AG09319 (cell line): ENCODE results near the gene LLGL2.

Experiments used
- DNase-seq: peaks from one replicate; pipeline ENCODE4 v3.0.0-alpha.2; 2010; ENCODE audit warnings: low read depth; ENCODE audit errors: extremely low read depth
- TF ChIP-seq, protein P1 (sequence below): IDR thresholded peaks from 2 replicates; pipeline ENCODE4 v1.5.1; 2011; ENCODE audit warnings: low read depth, mild to moderate bottlenecking, inconsistent platforms, low read length, moderate library complexity

LLGL2 gene

DNA sequence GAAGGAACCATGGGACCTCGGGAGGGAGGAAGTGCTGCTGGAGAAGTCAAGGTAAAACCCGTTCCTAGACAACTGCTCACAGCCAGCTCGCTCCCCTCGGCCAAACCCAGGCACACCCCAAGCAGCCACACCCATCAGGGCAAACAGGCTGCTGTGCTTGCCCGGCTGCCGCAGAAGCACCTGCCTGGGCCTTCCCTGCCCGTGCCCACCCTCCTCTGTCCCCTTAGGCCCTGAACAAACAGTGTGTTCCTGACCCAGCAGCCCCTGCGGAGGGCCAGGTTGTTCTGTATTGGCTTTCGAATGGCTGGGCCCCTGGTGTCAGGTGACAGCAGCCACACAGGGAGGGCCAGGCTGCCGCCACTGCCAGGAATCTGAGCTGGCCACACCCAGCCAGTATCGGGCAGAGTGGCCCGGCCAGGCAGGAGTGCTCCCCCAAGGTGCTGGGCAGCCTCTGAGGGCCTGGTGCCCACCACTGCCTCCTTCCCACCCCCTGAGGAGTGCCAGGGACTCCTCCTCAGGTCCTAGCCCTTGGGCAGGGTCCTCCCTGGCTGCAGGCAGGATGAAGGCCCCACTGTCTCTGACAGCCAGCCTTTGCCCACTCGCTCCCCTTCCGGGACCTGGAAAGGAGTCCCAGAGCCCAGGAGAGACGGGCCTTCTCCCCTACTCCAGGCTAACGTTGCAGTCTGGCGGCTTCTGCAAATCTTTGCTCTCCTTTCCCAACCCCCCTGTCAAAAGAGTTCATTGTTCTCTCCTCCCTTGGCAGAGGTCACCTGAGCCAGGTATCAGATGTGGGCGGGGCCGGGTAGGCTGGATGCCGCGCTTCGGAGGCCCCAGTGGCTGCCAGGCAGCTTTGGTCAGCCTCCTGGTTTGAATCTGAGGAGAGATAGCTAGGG, 24.0 kb downstream of the LLGL2 start:
- DNase-seq, result no peak
- TF ChIP-seq, protein P1, sequence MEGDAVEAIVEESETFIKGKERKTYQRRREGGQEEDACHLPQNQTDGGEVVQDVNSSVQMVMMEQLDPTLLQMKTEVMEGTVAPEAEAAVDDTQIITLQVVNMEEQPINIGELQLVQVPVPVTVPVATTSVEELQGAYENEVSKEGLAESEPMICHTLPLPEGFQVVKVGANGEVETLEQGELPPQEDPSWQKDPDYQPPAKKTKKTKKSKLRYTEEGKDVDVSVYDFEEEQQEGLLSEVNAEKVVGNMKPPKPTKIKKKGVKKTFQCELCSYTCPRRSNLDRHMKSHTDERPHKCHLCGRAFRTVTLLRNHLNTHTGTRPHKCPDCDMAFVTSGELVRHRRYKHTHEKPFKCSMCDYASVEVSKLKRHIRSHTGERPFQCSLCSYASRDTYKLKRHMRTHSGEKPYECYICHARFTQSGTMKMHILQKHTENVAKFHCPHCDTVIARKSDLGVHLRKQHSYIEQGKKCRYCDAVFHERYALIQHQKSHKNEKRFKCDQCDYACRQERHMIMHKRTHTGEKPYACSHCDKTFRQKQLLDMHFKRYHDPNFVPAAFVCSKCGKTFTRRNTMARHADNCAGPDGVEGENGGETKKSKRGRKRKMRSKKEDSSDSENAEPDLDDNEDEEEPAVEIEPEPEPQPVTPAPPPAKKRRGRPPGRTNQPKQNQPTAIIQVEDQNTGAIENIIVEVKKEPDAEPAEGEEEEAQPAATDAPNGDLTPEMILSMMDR, result no peak

DNA sequence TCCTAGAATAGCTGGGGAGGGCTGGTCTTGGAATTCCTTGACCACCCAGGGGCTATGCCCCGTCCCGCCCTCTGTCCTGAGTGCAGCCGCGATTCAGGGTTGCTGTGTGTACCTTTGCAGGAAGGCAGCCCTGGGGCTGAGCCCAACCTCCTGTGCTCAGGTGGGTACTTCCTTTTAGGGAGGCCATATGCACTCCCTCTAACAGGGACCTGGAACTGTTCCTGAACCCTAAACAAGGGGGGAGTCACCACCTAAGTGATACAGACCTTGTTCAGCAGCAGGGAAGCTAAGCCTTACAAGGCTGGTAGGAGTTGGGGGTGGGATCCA, 24.6 kb downstream of the LLGL2 start:
- TF ChIP-seq, protein P1, result no peak
- DNase-seq, result no peak

DNA sequence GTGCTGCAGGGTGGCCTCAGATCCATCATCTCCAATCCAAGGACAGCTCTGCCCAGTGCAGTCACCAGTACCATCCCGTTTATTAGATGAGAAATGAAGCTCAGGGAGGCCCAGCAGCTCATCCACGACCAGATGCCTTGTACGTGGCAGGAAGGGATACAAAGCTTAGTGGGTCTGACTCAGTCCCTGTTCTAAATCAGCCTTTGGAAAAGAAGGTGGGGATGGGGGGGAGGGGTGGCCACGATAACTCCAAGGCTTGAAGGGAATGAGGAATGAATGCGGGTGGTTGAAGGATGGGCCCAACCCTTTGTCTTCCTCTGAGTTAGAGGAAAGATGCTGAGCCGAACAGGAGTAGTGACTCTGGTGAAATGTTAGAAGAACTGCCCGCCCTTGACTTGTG, 25.8 kb downstream of the LLGL2 start:
- no peak for DNase-seq
- TF ChIP-seq, protein P1, result no peak

- no peak for DNase-seq
- TF ChIP-seq, protein P1, result no peak
These were observed 27.2 kb downstream of the LLGL2 start for GRCh38 chr17:75552425-75553294.

- DNase-seq, result no peak
- TF ChIP-seq, protein P1, result no peak
These were observed 28.0 kb downstream of the LLGL2 start for GRCh38 chr17:75553295-75554110.

DNA sequence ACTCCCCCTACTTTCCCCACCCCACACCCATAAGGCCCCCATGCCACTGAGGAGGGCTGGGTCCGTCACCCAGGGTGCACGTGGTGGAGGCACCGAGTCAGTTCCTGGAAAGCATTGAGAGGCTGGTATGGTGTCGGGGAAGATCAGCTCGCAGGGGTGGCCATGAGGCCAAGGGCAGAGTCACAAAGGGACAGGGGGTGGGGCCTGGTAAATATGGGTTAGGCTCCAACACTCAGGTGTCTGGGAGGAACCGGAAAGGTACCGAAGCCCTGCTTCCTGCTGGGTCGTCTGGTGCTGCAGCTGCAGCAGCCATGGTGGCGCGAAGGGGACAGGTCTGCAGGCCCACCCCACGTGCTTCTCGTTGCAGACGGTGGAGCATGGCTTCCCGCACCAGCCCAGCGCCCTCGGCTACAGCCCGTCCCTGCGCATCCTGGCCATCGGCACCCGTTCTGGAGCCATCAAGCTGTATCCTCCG, 30.2 kb downstream of the LLGL2 start:
- TF ChIP-seq, protein P1, result no peak
- DNase-seq, result no peak
